Measurements from ENCODE around the gene GJC2.

GJC2 gene

GRCh38 chr1:228122921-228123441 lies 26.7 kb upstream of the GJC2 start:
- no peak overlapping the region for H3K4me3 ChIP-seq (ENCODE audit: low read depth, low read length)
- no peak for DNase-seq (ENCODE audit: low read depth)
- TF ChIP-seq, protein P1, sequence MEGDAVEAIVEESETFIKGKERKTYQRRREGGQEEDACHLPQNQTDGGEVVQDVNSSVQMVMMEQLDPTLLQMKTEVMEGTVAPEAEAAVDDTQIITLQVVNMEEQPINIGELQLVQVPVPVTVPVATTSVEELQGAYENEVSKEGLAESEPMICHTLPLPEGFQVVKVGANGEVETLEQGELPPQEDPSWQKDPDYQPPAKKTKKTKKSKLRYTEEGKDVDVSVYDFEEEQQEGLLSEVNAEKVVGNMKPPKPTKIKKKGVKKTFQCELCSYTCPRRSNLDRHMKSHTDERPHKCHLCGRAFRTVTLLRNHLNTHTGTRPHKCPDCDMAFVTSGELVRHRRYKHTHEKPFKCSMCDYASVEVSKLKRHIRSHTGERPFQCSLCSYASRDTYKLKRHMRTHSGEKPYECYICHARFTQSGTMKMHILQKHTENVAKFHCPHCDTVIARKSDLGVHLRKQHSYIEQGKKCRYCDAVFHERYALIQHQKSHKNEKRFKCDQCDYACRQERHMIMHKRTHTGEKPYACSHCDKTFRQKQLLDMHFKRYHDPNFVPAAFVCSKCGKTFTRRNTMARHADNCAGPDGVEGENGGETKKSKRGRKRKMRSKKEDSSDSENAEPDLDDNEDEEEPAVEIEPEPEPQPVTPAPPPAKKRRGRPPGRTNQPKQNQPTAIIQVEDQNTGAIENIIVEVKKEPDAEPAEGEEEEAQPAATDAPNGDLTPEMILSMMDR (IDR thresholded peaks at IDR 0.05; ENCODE audit: low read depth, low read length) = no peak
- TF ChIP-seq MYC (IDR thresholded peaks at IDR 0.05; ENCODE audit: low read depth, low read length) (no peak), POLR2A (IDR thresholded peaks at IDR 0.05; ENCODE audit: extremely low read depth, insufficient read length) (no peak), MAX (IDR thresholded peaks at IDR 0.05; ENCODE audit: low read depth, low read length) (no peak)

- no peak overlapping the region for H3K4me3 ChIP-seq (ENCODE audit: low read depth, low read length)
- no peak for DNase-seq (ENCODE audit: low read depth)
- TF ChIP-seq, protein P1 (IDR thresholded peaks at IDR 0.05; ENCODE audit: low read depth, low read length) = no peak
- TF ChIP-seq MYC (IDR thresholded peaks at IDR 0.05; ENCODE audit: low read depth, low read length) = no peak
- TF ChIP-seq POLR2A (IDR thresholded peaks at IDR 0.05; ENCODE audit: extremely low read depth, insufficient read length) = no peak
- no peak for TF ChIP-seq MAX (IDR thresholded peaks at IDR 0.05; ENCODE audit: low read depth, low read length)
Measured at GRCh38 chr1:228123505-228123904, 26.2 kb upstream of the GJC2 start.

GRCh38 chr1:228125185-228125584 lies 24.5 kb upstream of the GJC2 start:
- no peak overlapping the region for H3K4me3 ChIP-seq (ENCODE audit: low read depth, low read length)
- DNase-seq (ENCODE audit: low read depth) = no peak
- TF ChIP-seq MAX (IDR thresholded peaks at IDR 0.05; ENCODE audit: low read depth, low read length) = no peak
- no peak for TF ChIP-seq POLR2A (IDR thresholded peaks at IDR 0.05; ENCODE audit: extremely low read depth, insufficient read length)
- TF ChIP-seq MYC (IDR thresholded peaks at IDR 0.05; ENCODE audit: low read depth, low read length) = no peak
- TF ChIP-seq, protein P1 (IDR thresholded peaks at IDR 0.05; ENCODE audit: low read depth, low read length) = no peak

- no peak for DNase-seq (ENCODE audit: low read depth)
- TF ChIP-seq MAX (IDR thresholded peaks at IDR 0.05; ENCODE audit: low read depth, low read length) (no peak), POLR2A (IDR thresholded peaks at IDR 0.05; ENCODE audit: extremely low read depth, insufficient read length) (no peak), MYC (IDR thresholded peaks at IDR 0.05; ENCODE audit: low read depth, low read length) (no peak)
- TF ChIP-seq, protein P1 (IDR thresholded peaks at IDR 0.05; ENCODE audit: low read depth, low read length) = no peak
- H3K4me3 ChIP-seq (ENCODE audit: low read depth, low read length) = no peak overlapping the region
Measured at GRCh38 chr1:228131766-228132165, 18.0 kb upstream of the GJC2 start.

DNA sequence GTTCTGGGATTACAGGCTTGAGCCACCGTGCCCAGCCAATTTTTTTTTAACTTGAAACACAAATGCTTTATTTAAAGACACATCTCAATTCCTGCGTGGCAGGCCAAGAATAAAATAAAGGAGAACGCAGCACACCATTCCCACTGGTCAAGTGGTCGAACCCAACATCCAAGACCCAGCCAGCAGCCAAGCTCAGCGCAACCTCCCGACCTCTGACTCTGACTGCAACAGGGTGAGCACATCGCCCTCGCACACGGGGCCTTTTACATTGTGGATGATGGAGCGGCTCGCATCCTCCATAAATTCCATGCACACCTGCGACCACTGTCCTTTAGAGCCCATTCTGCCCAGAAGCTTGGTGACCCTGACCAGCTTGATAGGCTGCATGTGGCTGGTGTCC lies 15.1 kb upstream of the GJC2 start:
- TF ChIP-seq MYC (IDR thresholded peaks at IDR 0.05; ENCODE audit: low read depth, low read length) (no peak), MAX (IDR thresholded peaks at IDR 0.05; ENCODE audit: low read depth, low read length) (no peak), POLR2A (IDR thresholded peaks at IDR 0.05; ENCODE audit: extremely low read depth, insufficient read length) (no peak)
- TF ChIP-seq, protein P1 (IDR thresholded peaks at IDR 0.05; ENCODE audit: low read depth, low read length) = no peak
- DNase-seq (ENCODE audit: low read depth) = no peak
- no peak overlapping the region for H3K4me3 ChIP-seq (ENCODE audit: low read depth, low read length)

All from NB4 (cell line).